GM19351 (cell line): ENCODE measurements around the gene SELENOV.
"Not testable (repeated sequence)": the region's sequence is repeated elsewhere in the genome, so short reads cannot be mapped to it uniquely, and the experiment has no call there.

Source experiments
- ATAC-seq: cut with Tn5 transposase; IDR thresholded peaks from one replicate; pipeline ENCODE4 v1.9.1; 2021; ENCODE audit warnings: mild to moderate bottlenecking, moderate library complexity; ENCODE audit not compliant: unreplicated experiment

The SELENOV gene, protein sequence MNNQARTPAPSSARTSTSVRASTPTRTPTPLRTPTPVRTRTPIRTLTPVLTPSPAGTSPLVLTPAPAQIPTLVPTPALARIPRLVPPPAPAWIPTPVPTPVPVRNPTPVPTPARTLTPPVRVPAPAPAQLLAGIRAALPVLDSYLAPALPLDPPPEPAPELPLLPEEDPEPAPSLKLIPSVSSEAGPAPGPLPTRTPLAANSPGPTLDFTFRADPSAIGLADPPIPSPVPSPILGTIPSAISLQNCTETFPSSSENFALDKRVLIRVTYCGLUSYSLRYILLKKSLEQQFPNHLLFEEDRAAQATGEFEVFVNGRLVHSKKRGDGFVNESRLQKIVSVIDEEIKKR

DNA sequence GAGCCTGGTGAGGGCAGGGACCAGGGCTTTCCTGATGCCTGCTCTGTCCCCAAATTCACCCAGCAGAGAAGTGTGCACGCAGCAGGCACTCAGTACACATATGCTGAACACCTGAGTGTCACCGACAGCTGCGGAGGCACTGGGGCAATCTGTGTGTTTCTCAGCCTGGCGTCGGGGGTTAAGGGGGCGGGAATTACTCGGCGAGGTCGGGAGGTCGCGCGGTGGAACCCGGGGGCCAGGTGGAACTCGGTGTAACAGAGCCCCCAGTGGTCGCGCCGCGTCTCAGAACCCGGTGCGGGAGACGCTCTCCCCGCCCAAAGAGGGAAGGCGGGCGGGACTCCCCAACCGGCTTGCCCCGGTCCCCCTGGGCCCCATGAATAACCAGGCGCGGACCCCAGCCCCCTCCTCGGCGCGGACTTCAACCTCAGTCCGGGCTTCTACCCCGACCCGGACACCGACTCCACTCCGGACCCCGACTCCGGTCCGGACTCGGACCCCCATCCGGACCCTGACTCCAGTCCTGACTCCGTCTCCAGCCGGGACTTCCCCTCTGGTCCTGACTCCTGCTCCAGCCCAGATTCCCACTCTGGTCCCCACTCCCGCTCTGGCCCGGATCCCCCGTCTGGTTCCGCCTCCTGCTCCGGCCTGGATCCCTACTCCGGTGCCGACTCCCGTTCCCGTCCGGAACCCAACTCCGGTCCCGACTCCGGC lies at the start of gene SELENOV:
SELENOV (plus strand) TSS at position 300 of the 711 bp plus-strand sequence; CDS start at position 374, 74 bp downstream.
- ATAC-seq, result no peak

DNA sequence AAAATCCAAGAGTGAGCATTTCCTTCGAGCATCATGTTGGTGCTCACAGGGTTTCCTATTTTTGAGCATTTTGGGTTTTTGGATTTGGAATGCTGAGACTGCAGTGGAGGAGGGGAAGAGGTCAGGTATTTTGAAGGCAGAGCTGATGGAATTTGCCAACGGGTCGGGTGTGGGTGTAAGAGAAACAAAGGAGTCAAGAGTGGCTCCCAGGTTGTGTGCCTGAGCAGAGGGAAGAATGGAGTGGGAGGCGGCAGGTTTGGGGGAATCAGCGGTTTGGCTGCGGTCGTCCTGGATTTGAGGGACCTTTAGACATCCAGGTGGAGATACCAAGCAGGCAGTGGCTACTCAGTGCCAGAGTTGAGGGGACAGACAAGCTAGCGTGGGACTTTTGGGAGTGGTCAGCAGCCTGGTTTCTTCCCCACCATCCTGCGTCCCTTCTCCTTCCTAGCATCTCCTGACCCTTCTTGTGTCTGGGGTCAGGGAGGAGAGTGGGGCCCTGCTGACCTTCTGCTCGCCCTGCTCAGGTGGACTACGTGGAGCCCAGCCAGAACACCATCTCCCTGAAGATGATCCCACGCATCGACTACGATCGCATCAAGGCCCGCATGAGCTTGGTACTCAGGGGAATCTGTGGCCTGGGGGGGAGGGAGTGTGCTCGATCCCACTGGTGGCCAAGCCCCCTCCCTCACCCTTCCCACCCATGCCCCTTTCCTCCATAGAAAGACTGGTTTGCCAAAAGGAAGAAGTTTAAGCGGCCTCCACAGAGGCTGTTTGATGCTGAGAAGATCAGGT lies 48.8 kb upstream of the SELENOV start:
- no peak for ATAC-seq

DNA sequence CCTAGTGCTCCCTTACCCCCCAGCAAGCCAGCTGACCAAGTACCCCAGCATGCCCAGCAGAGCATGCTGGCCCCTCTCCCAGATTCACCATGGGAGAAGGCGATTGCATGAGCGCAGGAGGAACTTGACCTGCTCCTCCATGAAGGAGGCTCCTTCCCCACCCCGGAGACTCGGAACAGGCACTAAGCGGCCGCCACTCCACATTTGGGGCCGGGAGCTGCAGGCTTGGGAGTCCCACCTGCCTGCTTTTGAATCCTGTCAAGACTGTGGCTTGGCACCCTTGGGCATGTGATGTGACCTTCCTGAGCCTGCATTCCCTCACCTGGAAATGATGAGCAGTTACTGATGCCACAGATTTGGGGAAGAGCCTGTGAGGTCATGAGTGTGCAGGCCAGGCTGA lies 47.0 kb upstream of the SELENOV start:
- ATAC-seq, result no peak

DNA sequence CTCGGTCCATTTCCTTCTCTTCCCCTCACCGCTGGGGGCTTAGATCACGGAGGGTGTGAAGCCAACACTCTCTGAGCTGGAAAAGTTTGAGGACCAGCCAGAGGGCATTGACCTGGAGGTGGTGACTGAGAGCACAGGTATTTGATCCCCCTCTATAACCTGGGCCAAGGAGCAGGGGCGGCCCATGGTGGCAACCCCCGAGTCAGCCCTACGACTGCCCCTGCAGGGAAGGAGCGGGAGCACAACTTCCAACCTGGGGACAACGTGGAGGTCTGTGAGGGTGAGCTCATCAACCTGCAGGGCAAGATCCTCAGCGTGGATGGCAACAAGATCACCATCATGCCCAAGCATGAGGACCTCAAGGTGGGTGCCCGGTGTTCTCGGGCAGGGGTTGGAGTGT lies 45.9 kb upstream of the SELENOV start:
- ATAC-seq, result no peak

DNA sequence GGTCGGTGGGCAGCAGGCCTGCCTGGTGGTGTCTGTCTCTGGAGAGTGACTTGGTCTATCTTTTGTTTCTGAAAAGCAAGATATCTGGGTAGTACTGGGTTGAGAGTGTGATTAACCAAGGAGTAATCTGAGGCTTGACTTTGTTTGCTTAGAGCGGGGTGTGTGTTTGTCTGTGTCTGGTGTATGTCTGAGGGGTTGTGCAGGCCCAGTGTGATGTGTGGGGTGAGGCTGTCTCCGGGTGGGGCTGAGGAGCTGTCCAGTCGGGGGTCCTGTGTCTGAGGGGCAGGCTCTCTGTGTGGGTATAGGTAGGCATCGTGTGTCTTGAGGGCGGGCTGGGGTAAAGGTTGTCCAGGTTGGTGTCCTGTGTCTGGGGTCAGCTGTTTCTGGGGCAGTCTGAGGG lies 45.4 kb upstream of the SELENOV start:
- ATAC-seq, result no peak

DNA sequence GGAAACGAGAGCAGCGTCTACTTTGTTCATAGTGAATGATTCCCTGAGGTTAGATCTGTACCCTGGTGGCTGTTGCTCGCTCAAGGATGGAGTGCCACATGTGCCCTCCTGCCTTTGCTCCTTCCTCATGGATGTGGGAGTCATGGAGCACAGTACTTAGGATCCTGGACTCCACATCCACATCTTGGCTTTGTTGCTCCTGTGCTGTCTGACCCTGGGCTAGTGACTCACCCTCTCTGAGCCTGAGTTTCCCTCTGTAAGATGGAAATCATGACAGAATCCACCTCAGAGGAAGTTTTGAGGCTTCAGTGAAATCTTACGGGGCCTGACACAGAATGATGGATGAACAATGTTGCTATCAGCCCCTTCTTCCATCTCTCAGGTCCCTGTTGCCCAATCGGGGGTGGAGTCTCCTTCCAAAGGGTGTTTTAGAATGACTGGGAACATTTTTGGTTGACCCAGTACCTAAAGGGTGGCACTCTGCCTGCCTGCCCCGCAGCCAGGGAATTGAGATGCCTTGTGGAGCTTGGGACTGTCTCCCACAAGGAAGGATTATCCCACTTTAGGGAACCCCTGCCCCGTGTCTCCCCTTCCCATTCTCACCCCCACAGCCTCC lies 44.1 kb upstream of the SELENOV start:
- no peak for ATAC-seq

DNA sequence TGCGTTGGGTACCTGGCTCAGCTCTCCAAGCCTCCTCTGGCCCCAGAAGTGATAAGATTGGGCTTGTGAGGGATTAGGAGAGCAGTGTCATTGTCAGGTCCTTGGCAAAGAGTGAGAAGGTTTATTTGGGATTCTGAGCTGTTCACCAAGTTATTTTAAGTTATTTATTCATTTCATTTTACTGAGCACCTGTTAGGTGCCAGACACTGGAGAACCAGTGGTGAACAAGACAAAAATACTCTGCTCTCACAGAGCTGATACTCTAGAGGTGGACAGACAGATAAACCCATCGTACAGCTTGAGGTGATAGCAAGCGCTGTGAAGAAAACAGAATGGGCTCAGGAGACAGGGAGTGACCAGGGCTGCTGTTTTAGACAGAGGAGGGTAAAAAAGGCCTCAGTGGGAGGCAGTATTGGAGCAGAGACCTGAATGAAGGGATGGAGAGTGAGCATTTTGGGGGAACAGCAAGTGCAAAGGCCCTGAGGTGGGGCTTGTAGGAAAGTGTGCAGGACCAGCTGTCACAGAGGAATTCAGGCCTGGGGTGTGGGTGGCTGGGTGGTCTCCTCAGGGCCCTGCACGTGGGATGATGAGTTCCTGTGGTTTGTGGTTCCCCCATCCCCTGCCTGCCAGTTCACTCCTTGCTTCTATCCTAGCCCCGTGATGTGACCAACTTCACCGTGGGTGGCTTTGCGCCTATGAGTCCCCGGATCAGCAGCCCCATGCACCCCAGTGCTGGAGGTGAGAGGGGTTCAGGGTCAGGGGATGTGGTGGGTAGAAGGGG lies 43.0 kb upstream of the SELENOV start:
- no peak for ATAC-seq

DNA sequence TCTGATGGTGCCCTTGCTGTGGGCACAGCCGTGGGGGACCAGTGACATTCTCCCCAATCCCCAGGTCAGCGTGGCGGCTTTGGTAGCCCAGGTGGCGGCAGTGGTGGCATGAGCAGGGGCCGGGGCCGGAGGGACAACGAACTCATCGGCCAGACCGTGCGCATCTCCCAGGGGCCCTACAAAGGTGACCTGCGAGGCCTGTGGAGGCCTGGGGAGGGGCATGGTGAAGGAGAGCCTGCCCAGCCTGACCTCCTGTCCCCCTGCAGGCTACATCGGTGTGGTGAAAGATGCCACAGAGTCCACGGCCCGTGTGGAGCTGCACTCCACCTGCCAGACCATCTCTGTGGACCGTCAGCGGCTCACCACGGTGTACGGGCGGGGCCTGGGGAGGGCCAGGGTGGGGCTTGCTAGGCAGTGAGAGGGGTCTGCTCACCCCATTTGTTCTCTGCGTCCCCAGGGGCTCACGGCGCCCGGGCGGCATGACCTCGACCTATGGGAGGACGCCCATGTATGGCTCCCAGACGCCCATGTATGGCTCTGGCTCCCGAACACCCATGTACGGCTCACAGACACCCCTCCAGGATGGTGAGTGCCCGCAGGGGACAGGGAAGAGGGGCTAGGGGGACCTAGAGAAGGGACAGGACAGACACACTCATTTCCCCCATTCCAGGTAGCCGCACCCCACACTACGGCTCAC lies 42.0 kb upstream of the SELENOV start:
- no peak for ATAC-seq

DNA sequence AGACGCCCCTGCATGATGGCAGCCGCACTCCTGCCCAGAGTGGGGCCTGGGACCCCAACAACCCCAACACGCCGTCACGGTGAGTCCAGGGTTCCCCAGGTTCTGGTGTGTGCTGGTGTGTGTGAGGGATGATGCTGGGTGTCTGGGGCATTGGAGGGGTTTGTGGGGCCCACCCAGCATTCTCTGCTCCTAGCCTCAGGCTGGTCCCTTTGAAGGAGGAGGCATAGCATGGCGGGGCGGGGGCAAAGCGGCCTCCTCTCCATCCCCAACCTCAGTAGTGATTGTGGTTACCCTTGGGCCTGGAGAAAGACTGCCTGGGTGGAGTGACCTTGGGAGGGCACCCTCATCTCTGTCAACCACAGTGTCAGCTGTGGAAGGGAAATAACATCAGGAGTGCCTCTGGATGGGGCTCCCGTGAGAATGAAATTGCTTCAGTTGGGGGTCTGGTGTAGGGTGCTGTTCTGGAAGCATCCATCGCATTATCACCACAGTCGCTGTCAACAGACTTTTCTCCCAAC lies 41.4 kb upstream of the SELENOV start:
- no peak for ATAC-seq

DNA sequence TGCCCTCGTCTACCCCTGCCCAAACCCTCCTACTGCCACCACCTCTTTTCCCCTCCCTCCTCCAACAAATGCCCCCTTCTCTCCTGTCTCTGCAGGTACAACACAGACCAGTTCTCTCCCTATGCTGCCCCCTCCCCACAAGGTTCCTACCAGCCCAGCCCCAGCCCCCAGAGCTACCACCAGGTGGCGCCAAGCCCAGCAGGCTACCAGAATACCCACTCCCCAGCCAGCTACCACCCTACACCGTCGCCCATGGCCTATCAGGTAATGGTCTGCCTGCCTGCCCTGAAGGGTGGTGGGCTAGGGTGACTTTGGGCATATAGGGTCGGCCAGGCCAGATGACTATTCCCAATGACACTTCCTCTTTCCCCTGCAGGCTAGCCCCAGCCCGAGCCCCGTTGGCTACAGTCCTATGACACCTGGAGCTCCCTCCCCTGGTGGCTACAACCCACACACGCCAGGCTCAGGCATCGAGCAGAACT lies 40.8 kb upstream of the SELENOV start:
- no peak for ATAC-seq

DNA sequence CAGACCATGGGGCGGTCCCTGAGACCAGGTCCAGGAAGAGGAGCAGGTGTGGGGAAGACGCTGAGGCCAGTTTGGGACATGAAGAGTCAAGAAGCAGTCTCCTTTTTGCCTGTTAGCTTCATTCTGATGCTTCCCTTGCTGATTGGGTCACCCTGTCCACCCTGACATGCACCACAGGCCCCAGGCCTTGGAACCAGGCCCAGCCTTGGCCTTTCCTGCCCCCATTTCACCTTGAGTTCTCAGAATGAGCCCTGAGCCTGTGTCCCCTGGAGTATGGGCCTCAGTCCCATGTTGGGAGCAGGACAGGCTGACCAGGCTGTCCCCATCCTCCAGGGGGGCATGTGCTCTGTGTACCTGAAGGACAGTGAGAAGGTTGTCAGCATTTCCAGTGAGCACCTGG lies 39.2 kb upstream of the SELENOV start:
- no peak for ATAC-seq

DNA sequence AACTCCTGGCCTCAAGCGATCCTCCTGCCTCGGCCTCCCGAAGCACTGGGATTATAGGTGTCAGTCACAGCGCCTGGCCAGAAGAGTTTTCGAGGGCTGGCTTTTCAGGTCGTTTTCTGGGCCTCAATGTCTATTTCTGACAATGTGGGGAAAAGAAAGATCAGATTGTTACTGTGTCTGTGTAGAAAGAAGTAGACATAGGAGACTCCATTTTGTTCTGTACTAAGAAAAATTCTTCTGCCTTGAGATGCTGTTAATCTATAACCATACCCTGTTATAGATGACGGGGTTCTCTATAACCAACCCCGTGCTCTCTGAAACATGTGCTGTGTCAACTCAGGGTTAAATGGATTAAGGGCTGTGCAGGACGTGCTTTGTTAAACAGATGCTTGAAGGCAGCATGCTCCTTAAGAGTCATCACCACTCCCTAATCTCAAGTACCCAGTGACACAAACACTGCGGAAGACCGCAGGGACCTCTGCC lies 35.6 kb upstream of the SELENOV start:
- ATAC-seq, result not testable (repeated sequence)

DNA sequence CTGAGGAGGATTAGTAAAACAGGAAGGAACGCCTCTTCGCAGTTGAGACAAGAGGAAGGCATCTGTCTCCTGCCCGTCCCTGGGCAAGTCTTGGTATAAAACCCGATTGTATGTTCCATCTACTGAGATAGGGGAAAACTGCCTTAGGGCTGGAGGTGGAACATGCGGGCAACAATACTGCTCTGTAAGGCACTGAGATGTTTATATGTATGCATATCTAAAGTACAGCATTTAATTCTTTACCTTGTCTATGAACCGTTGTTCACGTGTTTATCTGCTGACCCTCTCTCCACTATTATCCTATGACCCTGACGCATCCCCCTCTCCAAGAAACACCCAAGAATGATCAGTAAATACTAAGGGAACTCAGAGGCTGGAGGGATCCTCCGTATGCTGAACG lies 35.0 kb upstream of the SELENOV start:
- no peak for ATAC-seq

DNA sequence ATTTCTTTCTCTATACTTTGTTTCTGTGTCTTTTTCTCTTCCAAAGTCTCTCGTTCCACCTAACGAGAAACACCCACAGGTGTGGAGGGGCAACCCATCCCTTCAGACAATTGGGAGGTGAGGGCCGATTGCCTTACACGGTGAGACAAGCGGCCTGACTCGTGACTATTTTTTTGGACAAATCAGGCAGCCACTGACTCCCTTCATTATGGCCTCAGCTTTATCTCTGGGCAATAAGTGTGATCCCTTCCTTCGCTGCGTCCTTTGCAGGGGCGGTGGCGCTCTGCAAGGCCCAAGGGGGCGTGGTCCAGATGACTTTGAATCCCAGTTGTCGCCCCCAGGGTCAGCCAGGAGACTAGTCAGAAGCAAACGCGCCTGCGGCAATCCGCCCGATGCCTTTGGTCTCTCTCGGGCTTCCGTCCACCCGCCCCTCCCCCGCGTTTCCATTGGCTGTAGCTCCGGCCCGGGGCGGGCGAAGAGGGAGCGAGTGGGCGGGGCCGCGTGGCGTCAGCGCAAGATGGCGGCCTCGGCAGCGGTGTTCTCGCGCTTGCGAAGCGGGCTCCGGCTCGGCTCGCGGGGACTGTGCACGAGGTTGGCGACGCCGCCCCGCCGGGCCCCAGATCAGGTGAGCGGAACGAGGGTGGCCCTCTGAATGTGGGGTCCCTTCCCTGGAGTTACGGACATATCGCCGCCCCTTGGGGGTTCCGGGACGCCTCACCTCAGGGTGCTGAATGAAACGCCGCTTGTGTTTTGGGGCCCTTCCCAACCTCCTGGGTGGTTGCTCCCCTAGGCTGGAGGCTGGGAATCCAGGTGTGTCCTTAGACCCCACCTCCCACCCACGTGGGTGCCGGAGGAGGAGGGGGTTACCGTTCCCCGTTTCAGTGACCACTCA lies 34.4 kb upstream of the SELENOV start, which contains the start of gene TIMM50:
TIMM50 (plus strand) TSS at position 502 of the 892 bp plus-strand sequence; CDS start at position 518, 16 bp downstream.
- peak; percentile 81 for ATAC-seq

DNA sequence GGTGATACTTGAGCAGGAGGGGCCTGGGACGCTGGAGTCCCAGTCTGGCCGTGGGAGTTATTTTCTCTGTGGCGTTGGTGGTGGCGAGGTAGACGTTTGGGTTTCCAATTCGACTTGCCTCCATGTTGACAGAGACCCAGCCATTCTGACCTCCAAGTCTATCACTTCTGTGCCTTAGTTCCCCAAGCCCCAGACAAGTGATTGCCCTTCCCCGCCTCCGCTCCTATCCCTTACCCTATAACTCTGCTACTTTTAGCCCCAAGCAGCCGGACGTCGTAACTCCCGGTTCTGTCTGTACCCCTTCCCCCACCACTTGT lies 33.8 kb upstream of the SELENOV start:
- ATAC-seq, result no peak

DNA sequence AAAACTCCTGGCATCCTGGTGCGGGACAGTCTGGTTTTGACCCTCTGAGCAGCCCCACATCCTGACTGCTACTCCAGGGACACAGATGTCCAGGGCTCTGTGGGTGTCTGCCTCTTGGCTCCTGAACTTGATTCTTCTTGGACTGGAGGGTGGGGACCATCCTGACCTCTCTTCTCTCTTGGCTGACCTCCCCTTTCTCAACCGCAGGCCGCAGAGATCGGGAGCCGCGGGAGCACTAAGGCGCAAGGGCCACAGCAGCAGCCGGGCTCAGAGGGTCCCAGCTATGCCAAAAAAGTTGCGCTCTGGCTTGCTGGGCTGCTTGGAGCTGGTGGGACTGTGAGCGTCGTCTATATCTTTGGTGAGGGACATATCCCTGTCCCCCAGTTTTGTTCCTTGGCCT lies 33.3 kb upstream of the SELENOV start:
- no peak for ATAC-seq

DNA sequence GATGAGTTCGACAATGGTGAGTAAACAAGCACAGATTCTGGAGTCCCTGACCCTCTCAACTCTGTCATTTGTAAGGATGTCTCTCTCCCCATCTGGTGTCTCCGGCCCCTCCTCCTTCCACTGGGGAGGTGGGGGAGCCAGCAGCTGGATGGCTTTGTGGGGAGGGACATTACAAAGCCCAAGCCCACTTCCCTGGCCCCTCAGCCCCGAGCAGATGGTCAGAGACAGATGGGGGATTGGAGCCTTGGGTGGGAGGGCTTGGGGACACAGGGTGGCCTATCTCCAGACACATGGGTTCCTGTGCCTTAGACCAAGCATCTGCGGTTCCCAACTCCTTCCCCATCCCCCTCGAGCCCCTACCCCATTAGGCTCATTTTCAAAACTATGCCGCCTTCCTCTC lies 31.8 kb upstream of the SELENOV start:
- no peak for ATAC-seq

DNA sequence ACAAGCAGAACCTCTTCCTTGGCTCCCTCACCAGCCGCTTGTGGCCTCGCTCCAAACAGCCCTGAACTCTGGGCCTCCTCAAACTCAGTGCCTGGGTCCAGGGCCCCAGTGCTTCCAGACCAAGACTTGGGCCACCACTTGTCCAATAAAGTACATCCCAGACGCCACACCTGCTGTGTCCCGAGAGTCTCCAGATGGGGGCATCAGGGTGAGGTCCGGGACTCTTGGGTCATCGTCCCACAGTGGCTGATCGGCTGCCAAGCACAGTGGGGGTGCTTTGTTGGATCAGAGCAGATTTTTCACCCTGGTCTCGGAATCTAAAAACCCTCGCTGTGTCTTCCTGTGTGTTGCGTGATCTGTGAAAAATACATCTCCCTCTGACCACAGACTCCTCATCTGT lies 25.2 kb upstream of the SELENOV start:
- no peak for ATAC-seq
